NCI-H2107 treated with DMSO at 0.1 percent for 48 hours (cell line): Measurements from ENCODE around the gene PPT1.
A peak's percentile ranks its signal among the peaks of the same experiment; 100 is the strongest.

ENCODE experiments used
- DNase-seq: peaks from one replicate; lab custom pipeline; 2025; ENCODE audit not compliant: unreplicated experiment; lab: John Stamatoyannopoulos, UW

The PPT1 gene

DNA sequence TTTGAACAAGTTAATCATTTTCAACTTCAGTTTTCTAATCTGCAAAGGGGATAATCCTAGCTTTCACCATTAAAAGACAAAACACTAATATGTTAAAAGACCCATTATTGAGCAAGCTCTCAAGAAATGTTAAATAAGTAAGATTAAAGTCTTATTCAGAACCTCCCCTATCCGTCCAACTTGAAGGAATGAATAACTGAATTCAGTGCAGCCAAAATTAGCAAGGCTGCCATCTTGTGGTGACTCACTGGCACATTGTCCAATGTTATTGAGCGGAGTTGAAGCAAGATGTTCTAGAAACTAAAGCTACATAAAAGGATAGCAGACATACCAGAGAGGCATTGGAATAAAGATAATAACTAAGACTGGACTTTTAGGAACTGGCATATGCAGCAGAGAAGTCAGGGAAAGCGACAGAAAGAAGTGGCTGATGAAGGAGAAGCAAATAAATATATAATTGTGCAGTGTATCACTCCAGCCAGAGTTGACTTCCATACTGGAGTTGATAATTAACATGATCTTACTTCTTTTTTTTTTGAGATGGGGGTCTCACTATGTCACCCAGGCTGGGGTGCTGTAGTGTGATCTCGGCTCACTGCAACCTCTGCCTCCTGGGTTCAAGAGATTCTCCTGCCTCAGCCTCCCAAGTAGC lies 64.7 kb downstream of the PPT1 start:
- DNase-seq, result peak; percentile 100

DNA sequence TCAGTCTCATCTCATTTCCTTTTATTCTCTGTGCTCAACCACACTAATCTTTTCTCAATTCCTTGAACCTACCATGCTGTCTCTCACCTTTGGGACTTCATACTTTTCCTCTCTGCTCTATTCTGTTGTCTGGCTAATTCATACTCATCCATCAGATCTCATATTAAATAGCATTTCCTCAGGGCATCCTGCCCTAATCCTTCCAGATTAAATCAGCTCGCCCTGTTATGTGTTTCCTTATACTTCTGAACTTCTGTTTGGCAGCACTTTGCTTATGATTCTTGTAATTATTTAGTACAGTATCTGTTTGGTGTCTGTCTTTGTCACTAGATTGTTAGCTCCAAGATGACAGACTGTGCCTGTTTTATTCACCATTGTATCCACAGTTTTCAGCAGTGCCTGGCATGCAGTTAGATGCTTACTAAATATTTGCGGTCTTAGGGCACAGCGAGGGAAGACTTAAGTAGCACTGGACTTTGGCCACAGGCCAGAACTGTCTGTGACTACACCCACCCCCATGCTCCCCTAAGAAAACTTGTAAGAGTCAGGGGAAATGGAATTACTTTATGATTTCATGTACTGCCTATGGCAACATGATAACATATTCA lies 66.4 kb downstream of the PPT1 start:
- no peak for DNase-seq

DNA sequence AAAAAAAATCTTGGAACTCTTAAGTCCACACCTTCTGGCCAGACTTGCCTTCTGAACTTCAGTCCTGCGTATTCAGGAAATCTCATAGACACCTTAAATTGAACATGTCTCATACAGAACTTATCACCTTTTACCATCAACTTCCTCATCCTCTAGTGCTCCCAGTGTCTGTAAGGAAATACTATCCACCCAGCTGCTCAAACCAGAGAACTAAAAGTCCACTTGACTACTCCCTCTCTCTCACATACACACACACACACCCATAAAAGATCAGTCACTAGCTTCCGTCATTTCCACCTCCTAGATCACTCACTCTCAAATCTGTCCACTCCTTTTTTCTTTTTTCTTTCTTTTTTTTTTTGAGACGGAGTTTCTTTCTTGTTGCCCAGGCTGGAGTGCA lies 67.4 kb downstream of the PPT1 start:
- no peak for DNase-seq

DNA sequence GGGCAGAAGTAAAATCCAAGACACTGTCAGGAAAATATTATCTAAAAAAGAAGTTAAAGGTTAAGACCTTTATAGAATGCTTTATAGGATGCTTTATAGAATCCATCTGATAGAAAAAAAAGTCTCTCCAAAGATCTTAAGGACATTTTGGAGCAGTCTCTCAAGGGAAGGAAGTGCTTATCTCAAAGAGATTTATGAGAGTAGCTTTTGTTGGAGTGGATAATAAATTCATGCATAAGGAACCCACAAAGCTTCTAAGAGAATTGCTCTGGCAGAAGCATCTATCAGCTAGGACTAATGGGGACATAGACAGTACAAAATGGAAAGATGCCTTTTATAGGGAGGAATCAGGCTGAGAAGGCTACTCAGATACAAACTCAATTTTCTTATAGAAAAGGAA lies 69.4 kb downstream of the PPT1 start:
- no peak for DNase-seq

DNA sequence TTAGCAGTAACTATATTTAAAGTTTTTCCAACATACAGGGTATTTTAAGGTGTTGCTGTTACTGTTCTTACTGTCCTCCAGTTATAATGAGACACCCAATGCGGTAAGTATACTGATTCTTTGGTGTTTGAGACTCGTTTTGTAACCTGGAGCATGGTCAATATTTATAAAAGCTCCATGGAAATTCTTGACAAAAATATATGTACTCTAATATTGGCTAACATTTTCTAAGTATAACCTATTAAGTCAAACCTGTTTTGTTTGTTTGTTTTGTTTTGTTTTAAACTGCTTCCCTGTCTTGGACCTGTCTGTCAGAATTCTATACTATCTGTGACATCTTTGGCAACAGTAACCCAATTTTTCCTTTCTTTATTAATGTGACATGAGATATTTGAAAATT lies 72.4 kb downstream of the PPT1 start:
- DNase-seq, result no peak

DNA sequence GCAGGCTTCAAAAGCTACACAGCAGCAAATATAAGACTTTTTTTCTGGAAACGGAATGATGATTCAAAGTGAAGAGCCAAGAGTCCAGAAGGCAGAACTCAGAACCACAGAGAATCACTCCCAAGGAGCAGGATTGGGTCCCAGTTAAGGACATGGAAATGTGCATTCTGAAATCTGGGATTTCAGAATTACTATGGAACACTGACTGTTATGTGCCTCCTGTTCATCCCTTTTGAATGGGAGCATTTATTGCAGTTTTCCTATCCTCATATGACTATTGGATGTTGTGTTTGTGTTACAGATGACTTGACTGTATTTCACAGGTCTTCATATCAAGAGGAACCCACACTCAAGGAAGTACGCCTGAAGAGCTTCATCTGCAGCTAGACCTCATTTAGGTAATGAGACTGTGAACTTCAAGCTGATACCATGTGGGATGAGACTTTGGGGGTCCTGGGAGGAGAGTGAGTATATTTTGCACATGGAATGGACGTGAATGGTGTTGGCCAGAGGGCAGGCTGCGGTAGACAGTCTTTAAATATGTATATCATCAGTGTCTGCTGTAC lies 73.6 kb downstream of the PPT1 start:
- DNase-seq, result no peak
